Glutamatergic neuron (in vitro differentiated cells): Measurements from ENCODE around the gene EFNA5. TPM values are rescaled to one million over a fixed set of nuclear protein-coding genes. Genes with fewer than 3 reads are reported as not detected.
A peak's percentile ranks its signal among the peaks of the same experiment; 100 is the strongest.

Experiments used
- DNase-seq: peaks from one replicate; pipeline ENCODE4 v3.0.0; 2022
- H3K27ac Mint-ChIP-seq: one replicate; pipeline ENCODE4 v1.8.0; 2020; ENCODE audit warnings: mild to moderate bottlenecking, mixed read lengths, inconsistent platforms; ENCODE audit not compliant: unreplicated experiment
- H3K27me3 Mint-ChIP-seq: one replicate; pipeline ENCODE4 v1.8.0; 2020; ENCODE audit warnings: mild to moderate bottlenecking, moderate library complexity, mixed read lengths, inconsistent platforms; ENCODE audit not compliant: unreplicated experiment
- H3K36me3 Mint-ChIP-seq: one replicate; pipeline ENCODE4 v1.8.0; 2020; ENCODE audit warnings: mild to moderate bottlenecking, mixed read lengths, inconsistent platforms; ENCODE audit not compliant: unreplicated experiment
- H3K4me1 Mint-ChIP-seq: one replicate; pipeline ENCODE4 v1.8.0; 2020; ENCODE audit warnings: mild to moderate bottlenecking, low read depth, mixed read lengths, inconsistent platforms; ENCODE audit not compliant: unreplicated experiment
- H3K4me3 Mint-ChIP-seq: one replicate; pipeline ENCODE4 v1.8.0; 2020; ENCODE audit warnings: mild to moderate bottlenecking, mixed read lengths, inconsistent platforms; ENCODE audit not compliant: unreplicated experiment
- H3K9me3 Mint-ChIP-seq: one replicate; pipeline ENCODE4 v1.8.0; 2020; ENCODE audit warnings: mild to moderate bottlenecking, moderate library complexity, mixed read lengths, inconsistent platforms; ENCODE audit not compliant: unreplicated experiment
- total RNA-seq: library from RNA; stranded (reverse); fragmentation: NEBNext Ultra II Directional; extraction: Animal tissue kit (Norgen Biotek cat#: 25700); gene quantifications from one replicate; pipeline ENCODE4 v1.2.1, GENCODE V29; 2021; ENCODE audit not compliant: unreplicated experiment
- TF ChIP-seq, protein P1 (sequence below): fragments of 200-600 bp; sonication (generic); IDR thresholded peaks from one replicate; pipeline ENCODE4 v1.5.0; 2021; ENCODE audit not compliant: partially characterized antibody, unreplicated experiment

EFNA5 gene
- total RNA-seq, 1 donor from 2014 or later: 158 TPM

DNA sequence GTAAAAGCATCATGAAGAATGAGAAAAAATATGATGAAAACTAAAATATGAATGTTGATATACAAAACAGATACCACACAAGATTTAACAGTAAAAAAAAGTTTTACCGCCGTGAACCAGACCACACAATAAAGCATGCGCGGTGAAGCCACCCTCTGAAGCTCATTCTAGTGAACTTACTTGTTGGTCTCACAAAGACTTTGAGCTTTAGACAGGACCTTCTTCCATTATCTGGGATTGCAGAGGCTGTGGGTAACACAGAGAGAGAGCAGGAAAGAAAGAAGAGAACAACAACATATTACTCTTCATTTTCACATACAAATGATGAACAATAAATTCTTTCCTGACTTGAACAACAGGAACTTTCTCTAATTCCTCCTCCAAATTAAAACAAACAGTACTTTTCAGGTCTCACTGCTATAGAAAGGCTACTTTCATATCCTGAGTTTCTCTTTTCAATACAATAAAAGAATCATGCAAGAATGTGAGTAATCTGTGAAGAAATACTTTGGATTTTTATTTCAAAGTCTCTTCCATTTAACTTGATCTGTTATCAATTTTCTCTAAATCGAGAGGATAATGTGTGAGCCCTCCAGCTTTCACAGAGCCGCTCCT is 283.1 kb downstream of the EFNA5 start:
- Mint-ChIP-seq H3K36me3 (peaks cover 12% of the 10 kb centered on the region), H3K4me1 (peaks cover 27% of the 10 kb centered on the region), H3K27ac (no peak overlapping the region), H3K9me3 (peaks cover 5% of the 10 kb centered on the region), H3K4me3 (no peak overlapping the region), H3K27me3 (peaks cover 4% of the 10 kb centered on the region)
- TF ChIP-seq, protein P1, sequence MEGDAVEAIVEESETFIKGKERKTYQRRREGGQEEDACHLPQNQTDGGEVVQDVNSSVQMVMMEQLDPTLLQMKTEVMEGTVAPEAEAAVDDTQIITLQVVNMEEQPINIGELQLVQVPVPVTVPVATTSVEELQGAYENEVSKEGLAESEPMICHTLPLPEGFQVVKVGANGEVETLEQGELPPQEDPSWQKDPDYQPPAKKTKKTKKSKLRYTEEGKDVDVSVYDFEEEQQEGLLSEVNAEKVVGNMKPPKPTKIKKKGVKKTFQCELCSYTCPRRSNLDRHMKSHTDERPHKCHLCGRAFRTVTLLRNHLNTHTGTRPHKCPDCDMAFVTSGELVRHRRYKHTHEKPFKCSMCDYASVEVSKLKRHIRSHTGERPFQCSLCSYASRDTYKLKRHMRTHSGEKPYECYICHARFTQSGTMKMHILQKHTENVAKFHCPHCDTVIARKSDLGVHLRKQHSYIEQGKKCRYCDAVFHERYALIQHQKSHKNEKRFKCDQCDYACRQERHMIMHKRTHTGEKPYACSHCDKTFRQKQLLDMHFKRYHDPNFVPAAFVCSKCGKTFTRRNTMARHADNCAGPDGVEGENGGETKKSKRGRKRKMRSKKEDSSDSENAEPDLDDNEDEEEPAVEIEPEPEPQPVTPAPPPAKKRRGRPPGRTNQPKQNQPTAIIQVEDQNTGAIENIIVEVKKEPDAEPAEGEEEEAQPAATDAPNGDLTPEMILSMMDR: no peak
- DNase-seq: no peak

DNA sequence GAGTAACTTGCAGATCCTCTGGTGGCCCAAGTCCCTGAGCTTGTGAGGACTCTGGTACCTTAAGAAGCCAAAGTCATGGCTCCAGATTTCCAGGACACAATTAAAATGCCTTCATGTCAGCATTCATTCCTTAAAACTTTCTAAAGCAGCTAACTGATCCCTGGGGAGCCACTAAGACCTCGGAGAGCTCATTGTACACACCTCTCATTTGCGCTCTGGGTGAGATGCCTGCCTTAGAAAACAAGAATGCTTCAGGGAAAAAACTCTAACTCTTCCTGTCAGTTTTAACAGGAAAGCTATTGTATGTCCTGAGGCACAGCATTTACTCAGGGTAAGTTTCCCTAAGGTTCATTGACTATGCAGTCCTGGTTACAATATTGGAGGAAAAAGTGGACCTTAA is 285.0 kb downstream of the EFNA5 start:
- H3K27me3 Mint-ChIP-seq: peaks cover 4% of the 10 kb centered on the region
- peaks cover 12% of the 10 kb centered on the region for H3K36me3 Mint-ChIP-seq
- TF ChIP-seq, protein P1: no peak
- H3K4me3 Mint-ChIP-seq: no peak overlapping the region
- peaks cover 7% of the 10 kb centered on the region for H3K9me3 Mint-ChIP-seq
- H3K4me1 Mint-ChIP-seq: peaks cover 32% of the 10 kb centered on the region
- H3K27ac Mint-ChIP-seq: no peak overlapping the region
- no peak for DNase-seq

DNA sequence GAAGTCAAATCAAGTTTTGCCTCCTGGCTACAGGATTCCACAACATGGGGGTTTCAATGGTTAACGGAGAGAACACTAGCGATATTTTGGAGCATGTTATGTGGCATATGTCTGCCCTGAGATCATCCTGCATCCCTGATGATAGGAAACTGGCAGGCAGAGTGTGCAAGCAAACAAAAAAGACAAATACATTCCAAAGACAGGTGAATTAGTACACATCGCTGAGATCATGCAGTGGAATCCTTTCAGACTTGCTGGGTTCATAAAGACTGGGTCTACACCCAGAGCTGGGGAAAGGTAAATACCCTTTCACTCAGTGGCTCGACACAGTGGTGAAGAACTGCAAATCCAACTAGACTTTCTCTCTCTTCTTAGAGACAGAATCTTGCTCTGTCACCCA is 286.5 kb downstream of the EFNA5 start:
- H3K4me1 Mint-ChIP-seq: peaks cover 33% of the 10 kb centered on the region
- H3K9me3 Mint-ChIP-seq: peaks cover 9% of the 10 kb centered on the region
- TF ChIP-seq, protein P1: no peak
- DNase-seq: no peak
- peaks cover 4% of the 10 kb centered on the region for H3K27me3 Mint-ChIP-seq
- H3K4me3 Mint-ChIP-seq: no peak overlapping the region
- H3K27ac Mint-ChIP-seq: no peak overlapping the region
- H3K36me3 Mint-ChIP-seq: peaks cover 12% of the 10 kb centered on the region

DNA sequence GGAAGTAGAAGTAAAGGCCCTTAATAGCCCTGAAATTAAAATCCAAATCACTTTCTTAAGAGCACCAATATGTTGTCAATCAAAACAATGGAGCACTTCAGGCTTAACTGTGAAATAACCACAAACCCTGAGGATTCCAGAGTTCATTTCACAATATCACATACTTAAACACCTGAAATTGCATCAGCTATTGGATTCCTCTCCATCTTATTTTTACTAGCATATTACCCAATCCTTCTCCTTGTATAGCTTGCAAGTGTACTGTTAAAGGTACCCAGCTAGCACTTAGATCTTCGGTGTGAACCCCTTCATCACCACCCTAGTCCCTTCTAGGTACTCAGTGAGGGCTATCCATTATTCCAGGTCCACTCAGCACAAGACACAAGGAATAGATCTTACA is 287.3 kb downstream of the EFNA5 start:
- Mint-ChIP-seq H3K4me3 (no peak overlapping the region), H3K9me3 (peaks cover 9% of the 10 kb centered on the region), H3K27ac (no peak overlapping the region), H3K4me1 (peaks cover 35% of the 10 kb centered on the region), H3K27me3 (peaks cover 4% of the 10 kb centered on the region), H3K36me3 (peaks cover 12% of the 10 kb centered on the region)
- DNase-seq: no peak
- TF ChIP-seq, protein P1: no peak

DNA sequence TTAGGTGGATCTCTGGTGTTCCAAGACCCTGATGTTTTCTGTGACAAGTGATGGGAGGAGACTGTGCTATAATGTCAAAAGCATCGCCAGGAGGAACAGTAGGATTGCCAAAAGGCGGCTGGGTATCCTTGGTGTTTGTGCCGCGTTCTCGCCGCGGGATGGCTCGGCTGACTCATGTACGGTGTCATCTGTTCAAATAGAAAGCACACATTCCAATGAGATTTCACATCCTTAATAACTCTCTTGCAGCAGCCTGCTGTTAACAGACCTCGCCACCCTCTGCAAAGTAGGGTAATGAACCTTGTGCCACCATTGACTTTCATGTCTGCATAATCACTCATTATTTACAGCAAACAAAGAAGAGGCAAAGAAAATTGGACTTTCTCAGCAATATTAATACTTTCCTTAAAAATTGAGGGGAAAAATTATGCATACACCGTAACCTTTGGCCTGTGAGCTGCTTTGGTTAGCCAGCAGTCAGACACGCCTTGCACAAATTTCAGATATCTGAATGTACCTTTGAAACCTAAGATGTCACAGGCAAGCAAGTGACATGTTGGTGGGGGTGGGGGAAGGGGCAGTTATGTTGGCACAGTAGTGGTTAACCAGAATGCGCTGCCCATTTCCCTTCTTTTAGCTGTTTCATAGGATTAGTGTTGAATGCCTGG is 289.4 kb downstream of the EFNA5 start:
- no peak for DNase-seq
- H3K27ac Mint-ChIP-seq: peak overlapping the region; percentile 70
- H3K4me3 Mint-ChIP-seq: no peak overlapping the region
- H3K4me1 Mint-ChIP-seq: peaks cover 29% of the 10 kb centered on the region
- peaks cover 9% of the 10 kb centered on the region for H3K9me3 Mint-ChIP-seq
- H3K36me3 Mint-ChIP-seq: peaks cover 12% of the 10 kb centered on the region
- TF ChIP-seq, protein P1: no peak
- peaks cover 2% of the 10 kb centered on the region for H3K27me3 Mint-ChIP-seq
